OCI-LY7 (cell line): Measurements from ENCODE around the gene TBC1D4.

Source experiments
- CTCF ChIP-seq: fragments of 200-600 bp; sonication (generic); conservative IDR thresholded peaks from 2 replicates; pipeline ENCODE4 v1.5.1; 2014; ENCODE audit warnings: mild to moderate bottlenecking, antibody characterized with exemption, low read length, moderate library complexity, mixed read lengths
- EZH2phosphoT487 ChIP-seq: fragments of 200-600 bp; sonication (generic); IDR thresholded peaks from 2 replicates; pipeline ENCODE4 v1.6.1; 2018; ENCODE audit warnings: low read depth, borderline replicate concordance, mild to moderate bottlenecking, mixed run types, antibody characterized with exemption, low read length, moderate library complexity, mixed read lengths

GRCh38 chr13:75255147-75255546, 226.8 kb downstream of the TBC1D4 start:
- TF ChIP-seq CTCF (no peak), EZH2phosphoT487 (no peak)
